Measurements from ENCODE around the gene EPHA8.

Gene EPHA8

GRCh38 chr1:22592919-22593790, 29.9 kb downstream of the EPHA8 start:
- DNase-seq (ENCODE audit: low read depth, low spot score) = no peak
- in situ Hi-C loops (cut with HindIII; ENCODE audit: low sequenced_read_pairs) = no loop called here
- TF ChIP-seq, protein P1, sequence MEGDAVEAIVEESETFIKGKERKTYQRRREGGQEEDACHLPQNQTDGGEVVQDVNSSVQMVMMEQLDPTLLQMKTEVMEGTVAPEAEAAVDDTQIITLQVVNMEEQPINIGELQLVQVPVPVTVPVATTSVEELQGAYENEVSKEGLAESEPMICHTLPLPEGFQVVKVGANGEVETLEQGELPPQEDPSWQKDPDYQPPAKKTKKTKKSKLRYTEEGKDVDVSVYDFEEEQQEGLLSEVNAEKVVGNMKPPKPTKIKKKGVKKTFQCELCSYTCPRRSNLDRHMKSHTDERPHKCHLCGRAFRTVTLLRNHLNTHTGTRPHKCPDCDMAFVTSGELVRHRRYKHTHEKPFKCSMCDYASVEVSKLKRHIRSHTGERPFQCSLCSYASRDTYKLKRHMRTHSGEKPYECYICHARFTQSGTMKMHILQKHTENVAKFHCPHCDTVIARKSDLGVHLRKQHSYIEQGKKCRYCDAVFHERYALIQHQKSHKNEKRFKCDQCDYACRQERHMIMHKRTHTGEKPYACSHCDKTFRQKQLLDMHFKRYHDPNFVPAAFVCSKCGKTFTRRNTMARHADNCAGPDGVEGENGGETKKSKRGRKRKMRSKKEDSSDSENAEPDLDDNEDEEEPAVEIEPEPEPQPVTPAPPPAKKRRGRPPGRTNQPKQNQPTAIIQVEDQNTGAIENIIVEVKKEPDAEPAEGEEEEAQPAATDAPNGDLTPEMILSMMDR (IDR thresholded peaks at IDR 0.05; ENCODE audit: low read depth, low read length) = no peak
- no peak overlapping the region for H3K4me3 ChIP-seq (ENCODE audit: low read depth, low read length)

GRCh38 chr1:22594396-22594795, 31.1 kb downstream of the EPHA8 start:
- no peak for DNase-seq (ENCODE audit: low read depth, low spot score)
- no peak overlapping the region for H3K4me3 ChIP-seq (ENCODE audit: low read depth, low read length)
- TF ChIP-seq, protein P1 (IDR thresholded peaks at IDR 0.05; ENCODE audit: low read depth, low read length) = no peak
- in situ Hi-C loops (cut with HindIII; ENCODE audit: low sequenced_read_pairs) = no loop called here

DNA sequence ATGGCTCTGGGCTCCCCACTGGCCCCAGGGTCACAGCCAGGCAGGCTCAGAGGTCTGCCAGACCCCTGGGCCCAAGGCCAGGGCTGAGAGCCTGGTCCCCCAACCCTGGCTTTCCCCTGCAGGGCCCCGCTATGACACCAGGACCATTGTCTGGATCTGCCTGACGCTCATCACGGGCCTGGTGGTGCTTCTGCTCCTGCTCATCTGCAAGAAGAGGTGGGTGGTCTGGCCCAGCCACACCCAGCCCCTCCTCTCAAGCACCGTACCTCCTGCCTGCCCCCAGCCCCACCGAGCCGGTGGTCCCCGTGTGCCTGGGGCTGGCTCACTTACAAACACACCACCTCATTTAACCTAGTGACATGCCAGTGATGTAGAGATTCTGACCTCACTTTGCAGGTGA, 31.8 kb downstream of the EPHA8 start:
- H3K4me3 ChIP-seq (ENCODE audit: low read depth, low read length) = no peak overlapping the region
- in situ Hi-C loops (cut with HindIII; ENCODE audit: low sequenced_read_pairs) = no loop called here
- no peak for DNase-seq (ENCODE audit: low read depth, low spot score)
- TF ChIP-seq, protein P1 (IDR thresholded peaks at IDR 0.05; ENCODE audit: low read depth, low read length) = no peak

DNA sequence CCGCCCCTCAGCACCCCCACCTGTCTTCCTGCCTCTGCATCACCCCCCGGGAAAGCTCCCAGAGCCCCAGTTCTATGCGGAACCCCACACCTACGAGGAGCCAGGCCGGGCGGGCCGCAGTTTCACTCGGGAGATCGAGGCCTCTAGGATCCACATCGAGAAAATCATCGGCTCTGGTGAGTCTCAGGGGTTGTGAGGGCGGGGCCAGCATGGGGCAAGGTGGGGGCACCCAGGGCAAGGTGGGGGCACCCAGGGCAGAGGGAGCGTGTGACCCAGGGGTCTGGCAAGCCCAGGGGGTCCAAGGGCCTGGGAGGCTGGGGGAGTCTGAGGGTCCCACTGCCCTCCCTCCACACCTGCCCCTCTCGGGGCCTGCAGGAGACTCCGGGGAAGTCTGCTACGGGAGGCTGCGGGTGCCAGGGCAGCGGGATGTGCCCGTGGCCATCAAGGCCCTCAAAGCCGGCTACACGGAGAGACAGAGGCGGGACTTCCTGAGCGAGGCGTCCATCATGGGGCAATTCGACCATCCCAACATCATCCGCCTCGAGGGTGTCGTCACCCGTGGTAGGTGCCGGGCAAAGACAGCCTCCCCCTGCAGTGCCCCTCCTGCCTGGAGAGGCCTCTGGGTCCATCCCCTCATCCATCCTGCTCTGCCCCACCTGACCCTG, 34.1 kb downstream of the EPHA8 start:
- no peak overlapping the region for H3K4me3 ChIP-seq (ENCODE audit: low read depth, low read length)
- DNase-seq (ENCODE audit: low read depth, low spot score) = no peak
- TF ChIP-seq, protein P1 (IDR thresholded peaks at IDR 0.05; ENCODE audit: low read depth, low read length) = no peak
- in situ Hi-C loops (cut with HindIII; ENCODE audit: low sequenced_read_pairs) = no loop called here

DNA sequence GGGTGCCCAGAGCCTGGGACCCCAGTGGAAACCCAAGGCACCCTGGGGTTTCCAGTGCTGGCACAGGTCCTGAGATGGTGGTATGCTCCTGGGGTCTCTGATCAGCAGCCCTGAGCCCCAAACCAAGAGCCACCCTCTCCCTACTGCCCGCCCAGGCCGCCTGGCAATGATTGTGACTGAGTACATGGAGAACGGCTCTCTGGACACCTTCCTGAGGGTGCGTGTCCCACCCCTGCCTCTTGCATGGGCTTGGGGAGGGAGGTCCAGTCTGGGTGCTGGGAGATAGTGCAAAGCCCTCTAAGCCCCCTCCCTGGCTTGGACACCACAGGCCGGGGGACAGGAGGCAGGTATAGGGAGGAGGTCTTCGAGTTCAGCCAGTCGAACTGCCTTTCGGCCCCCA, 34.7 kb downstream of the EPHA8 start:
- TF ChIP-seq, protein P1 (IDR thresholded peaks at IDR 0.05; ENCODE audit: low read depth, low read length) = no peak
- no peak for DNase-seq (ENCODE audit: low read depth, low spot score)
- in situ Hi-C loops (cut with HindIII; ENCODE audit: low sequenced_read_pairs) = no loop called here
- H3K4me3 ChIP-seq (ENCODE audit: low read depth, low read length) = no peak overlapping the region

DNA sequence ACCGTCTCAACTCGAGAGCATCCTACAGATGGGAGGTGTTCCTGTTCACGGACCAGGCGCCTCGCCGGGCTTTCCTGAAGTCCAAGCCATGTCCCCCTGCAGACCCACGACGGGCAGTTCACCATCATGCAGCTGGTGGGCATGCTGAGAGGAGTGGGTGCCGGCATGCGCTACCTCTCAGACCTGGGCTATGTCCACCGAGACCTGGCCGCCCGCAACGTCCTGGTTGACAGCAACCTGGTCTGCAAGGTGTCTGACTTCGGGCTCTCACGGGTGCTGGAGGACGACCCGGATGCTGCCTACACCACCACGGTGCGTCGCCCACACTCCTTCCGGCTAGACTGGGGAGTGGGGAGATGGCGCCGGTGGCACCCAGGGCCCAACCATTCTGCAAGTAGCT, 35.4 kb downstream of the EPHA8 start:
- no peak for DNase-seq (ENCODE audit: low read depth, low spot score)
- TF ChIP-seq, protein P1 (IDR thresholded peaks at IDR 0.05; ENCODE audit: low read depth, low read length) = no peak
- in situ Hi-C loops (cut with HindIII; ENCODE audit: low sequenced_read_pairs) = no loop called here

More for the DNA sequence above, 35.4 kb downstream of the EPHA8 start:
- H3K4me3 ChIP-seq (ENCODE audit: low read depth, low read length) = no peak overlapping the region

All from astrocyte of the spinal cord (primary cell).